Naive thymus-derived CD4-positive, alpha-beta T cell (primary cell): ENCODE measurements around the gene AUH. TPM values are rescaled to one million over a fixed set of nuclear protein-coding genes. Genes with fewer than 3 reads are reported as not detected.

Source experiments
- ATAC-seq: fragments of 150-1000 bp; cut with Tn5 transposase; 2 replicates; pipeline ENCODE4 v1.10.0; 2021; ENCODE audit warnings: mild to moderate bottlenecking, moderate library complexity
- CTCF ChIA-PET: fragments of 350-600 bp; sonication (Branson Sonifier 250); formaldehyde crosslinking; loops from one replicate; lab custom pipeline; 2021; ENCODE audit warnings: antibody characterized with exemption; lab: Charles Lee
- POLR2A ChIA-PET: fragments of 350-600 bp; sonication (Branson Sonifier 250); formaldehyde crosslinking; loops from one replicate; lab custom pipeline; 2021; ENCODE audit warnings: antibody characterized with exemption, inconsistent platforms; lab: Charles Lee
- DNase-seq, 9 donors: peaks; one replicate each; pipeline versions ENCODE4 v3.0.0 to v3.0.0-alpha.2; 2020 to 2022; ENCODE audit warnings: mixed read lengths in 1 of 9
- H3K27ac ChIP-seq: one replicate; pipeline ENCODE4 v1.7.0; 2013; ENCODE audit warnings: mild to moderate bottlenecking, low read depth, low read length, moderate library complexity
- H3K27me3 ChIP-seq, 2 donors: one replicate each; pipeline ENCODE4 v1.7.0; 2013; ENCODE audit warnings: low read length in 2 of 2, mild to moderate bottlenecking in 2 of 2, moderate library complexity in 2 of 2; ENCODE audit not compliant: control insufficient read depth in 2 of 2, insufficient read depth in 2 of 2
- H3K36me3 ChIP-seq, 3 experiments: 1 replicate in 2 of 3; 2 replicates in 1 of 3; pipeline ENCODE4 v1.7.0; 2013; ENCODE audit warnings: low read length in 3 of 3, mild to moderate bottlenecking in 3 of 3, moderate library complexity in 1 of 3; ENCODE audit not compliant: insufficient read depth in 3 of 3, control insufficient read depth in 2 of 3
- H3K4me1 ChIP-seq, 2 donors: one replicate each; pipeline ENCODE4 v1.7.0; 2013; ENCODE audit warnings: low read length in 2 of 2, mild to moderate bottlenecking in 2 of 2, moderate library complexity in 1 of 2; ENCODE audit not compliant: control insufficient read depth in 2 of 2, insufficient read depth in 2 of 2
- H3K4me3 ChIP-seq: 2 replicates; pipeline ENCODE4 v1.7.0; 2013; ENCODE audit warnings: mild to moderate bottlenecking, low read length
- H3K9me3 ChIP-seq, 3 experiments: 1 replicate in 2 of 3; 2 replicates in 1 of 3; pipeline ENCODE4 v1.7.0; 2013; ENCODE audit warnings: low read length in 3 of 3; ENCODE audit not compliant: control insufficient read depth in 2 of 3
- H3K27ac Mint-ChIP-seq, 9 donors: one replicate each; pipeline ENCODE4 v1.8.0; 2020 to 2022; ENCODE audit warnings: mixed read lengths in 9 of 9, mild to moderate bottlenecking in 8 of 9, moderate library complexity in 5 of 9, inconsistent platforms in 2 of 9
- H3K27me3 Mint-ChIP-seq, 5 donors: one replicate each; pipeline ENCODE4 v1.8.0; 2021 to 2022; ENCODE audit warnings: mixed read lengths in 5 of 5, mild to moderate bottlenecking in 1 of 5
- H3K36me3 Mint-ChIP-seq, 5 donors: one replicate each; pipeline ENCODE4 v1.8.0; 2020 to 2022; ENCODE audit warnings: mixed read lengths in 5 of 5, mild to moderate bottlenecking in 3 of 5, inconsistent platforms in 1 of 5
- H3K4me1 Mint-ChIP-seq, 7 donors: one replicate each; pipeline ENCODE4 v1.8.0; 2020 to 2022; ENCODE audit warnings: mixed read lengths in 7 of 7, mild to moderate bottlenecking in 3 of 7, inconsistent platforms in 1 of 7
- H3K4me3 Mint-ChIP-seq, 10 donors: one replicate each; pipeline ENCODE4 v1.8.0; 2020 to 2022; ENCODE audit warnings: mild to moderate bottlenecking in 10 of 10, mixed read lengths in 10 of 10, moderate library complexity in 6 of 10, inconsistent platforms in 2 of 10
- H3K9me3 Mint-ChIP-seq, 11 donors: one replicate each; pipeline ENCODE4 v1.8.0; 2020 to 2022; ENCODE audit warnings: mixed read lengths in 11 of 11, mild to moderate bottlenecking in 4 of 11, inconsistent platforms in 1 of 11, moderate library complexity in 1 of 11
- intact Hi-C, 2 donors: fragments of 100-400 bp; cut with micrococcal nuclease; formaldehyde crosslinking; loops; one replicate each; pipeline ENCODE4 v1.15.1; 2023
- polyA plus RNA-seq, 2 donors: library from polyadenylated mRNA; unstranded; fragments of 300-500 nt; fragmentation: Illumina TruSeq; gene quantifications; one replicate each; pipeline ENCODE4 v1.2.3, GENCODE V29; 2021
- total RNA-seq, 6 experiments: library from RNA in 5 of 6; stranded (reverse) in 5 of 6; gene quantifications; 1 replicate in 5 of 6; 2 replicates in 1 of 6; pipeline ENCODE4 v1.2.3 and lab custom pipeline; 2021 to 2026

Gene AUH
- total and polyA plus RNA-seq, 7 experiments from 2014 or later: 11.6 to 30.1 (median 17.8) TPM

DNA sequence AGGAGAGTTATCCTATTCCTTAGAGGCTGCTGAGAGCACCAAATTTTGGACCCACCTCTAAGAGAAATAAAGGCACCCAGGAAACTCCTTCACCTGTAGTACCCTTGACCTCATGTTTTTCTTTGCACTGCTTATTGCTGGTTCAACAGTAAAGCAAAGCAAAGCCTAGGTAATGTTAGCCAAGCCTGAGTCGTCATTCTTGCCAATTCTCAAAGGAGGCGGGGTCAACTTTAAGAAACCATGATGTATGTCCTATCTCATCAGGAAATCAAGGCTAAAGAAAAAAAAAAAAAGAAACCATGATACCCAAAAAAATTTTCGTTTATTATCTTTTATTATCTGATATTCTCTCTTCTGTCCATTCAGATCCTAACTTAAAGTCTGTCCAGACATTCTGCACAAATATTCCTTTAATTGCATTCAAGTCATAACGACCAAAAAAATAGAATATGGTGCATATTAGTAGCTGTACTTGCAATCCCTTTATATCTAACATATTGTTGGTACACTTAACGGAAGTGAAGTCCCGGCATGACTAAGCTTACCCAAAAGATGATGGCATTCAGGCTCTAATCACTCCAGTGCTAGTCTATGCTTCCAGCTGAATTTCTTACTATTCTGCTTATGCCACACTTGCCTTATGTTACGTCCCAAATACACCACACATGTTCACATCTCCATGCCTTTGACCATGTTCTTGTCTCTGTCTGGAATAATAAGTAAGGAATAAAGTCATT lies 1.8 kb downstream of the AUH start:
- H3K4me1 Mint-ChIP-seq: peaks cover 38 to 68% (median 62%) of the 10 kb centered on the region in 7 donors
- Histone ChIP-seq H3K4me3 (peak overlapping the region; percentile 82), H3K9me3 (no peaks in the 10 kb centered on the region), H3K36me3 (peaks cover 0 to 17% (median 0%) of the 10 kb centered on the region in 3 experiments), H3K27ac (no peak overlapping the region), H3K4me1 (peaks cover 9 to 18% of the 10 kb centered on the region in 2 donors), H3K27me3 (no peaks in the 10 kb centered on the region)
- ATAC-seq: no peak
- intact Hi-C loops: loop anchor here (1.0 to 10.0 kb wide), 7 partner anchors 10 to 1895 kb away; no protein-coding TSS in a partner anchor
- H3K27ac Mint-ChIP-seq: peak overlapping the region in 7 of 9 donors; percentile 27 to 98 (median 96)
- H3K9me3 Mint-ChIP-seq: peaks cover 0 to 3% (median 0%) of the 10 kb centered on the region in 11 donors
- ChIA-PET CTCF (no interaction called here), POLR2A (interaction anchor here (0.7 to 1.3 kb wide), 2 partner anchors 67 to 135 kb away, joined by 3 read pairs; no protein-coding TSS in a partner anchor)
- H3K4me3 Mint-ChIP-seq: peak overlapping the region; percentile 89 to 99 (median 98)
- DNase-seq: no peak
- H3K36me3 Mint-ChIP-seq: peaks cover 0 to 26% (median 17%) of the 10 kb centered on the region in 5 donors
- no peaks in the 10 kb centered on the region for H3K27me3 Mint-ChIP-seq

DNA sequence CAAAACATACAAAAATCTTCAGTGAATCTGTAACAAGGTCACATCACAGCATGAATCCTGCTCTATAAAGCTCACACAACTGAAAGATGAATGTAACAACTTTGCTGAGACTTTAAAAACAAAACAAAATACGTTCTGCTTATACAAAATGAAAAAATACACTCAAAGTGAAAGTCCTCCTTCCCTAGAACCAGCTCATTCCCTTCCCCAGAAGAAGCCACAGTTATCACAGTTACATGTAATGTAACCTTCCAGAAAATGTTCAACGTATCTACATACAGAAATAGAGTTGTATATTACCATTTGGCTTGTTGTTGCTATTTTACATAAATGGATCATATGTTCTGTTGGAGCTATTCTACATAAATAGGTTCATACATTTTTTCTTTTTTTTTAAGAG lies 2.6 kb downstream of the AUH start:
- Mint-ChIP-seq H3K4me1 (peaks cover 38 to 69% (median 65%) of the 10 kb centered on the region in 7 donors), H3K4me3 (peak overlapping the region in 8 of 10 donors; percentile 1 to 99 (median 48)), H3K27me3 (no peaks in the 10 kb centered on the region), H3K9me3 (peaks cover 0 to 3% (median 0%) of the 10 kb centered on the region in 11 donors), H3K27ac (peak overlapping the region in 4 of 9 donors; percentile 1 to 96 (median 39)), H3K36me3 (peaks cover 0 to 31% (median 21%) of the 10 kb centered on the region in 5 donors)
- Histone ChIP-seq H3K4me1 (peaks cover 9 to 18% of the 10 kb centered on the region in 2 donors), H3K27me3 (no peaks in the 10 kb centered on the region), H3K27ac (no peak overlapping the region), H3K9me3 (no peaks in the 10 kb centered on the region), H3K4me3 (no peak overlapping the region), H3K36me3 (peaks cover 0 to 20% (median 0%) of the 10 kb centered on the region in 3 experiments)
- ChIA-PET POLR2A (interaction anchor here (0.7 to 1.3 kb wide), 2 partner anchors 68 to 134 kb away, joined by 3 read pairs; no protein-coding TSS in a partner anchor), CTCF (no interaction called here)
- intact Hi-C loops: loop anchor here in 1 of 2 donors (1.0 kb wide), 1 partner anchor 9 kb away; no protein-coding TSS in a partner anchor
- no peak for DNase-seq
- no peak for ATAC-seq

DNA sequence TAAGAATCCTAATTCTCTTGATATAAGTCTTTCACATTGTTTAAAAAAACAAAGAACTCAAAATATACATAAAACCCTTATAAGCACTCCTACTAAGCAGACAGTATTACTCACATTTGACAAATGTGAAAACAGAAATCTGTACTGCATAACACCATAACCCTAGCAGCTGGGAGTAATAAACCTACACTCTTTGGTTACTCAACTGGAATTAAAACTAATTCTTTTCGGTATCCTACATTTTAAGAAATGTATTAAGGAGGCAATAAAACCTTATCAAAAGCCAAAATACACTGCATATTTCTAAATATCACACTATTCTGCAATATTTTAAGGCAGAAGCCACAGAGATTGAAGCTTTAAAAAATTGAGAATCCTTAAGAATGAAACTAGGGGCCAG lies 6.8 kb downstream of the AUH start:
- H3K27ac Mint-ChIP-seq: no peak overlapping the region
- CTCF ChIA-PET: interaction anchor here (0.6 kb wide), 1 partner anchor 8 kb away, joined by 4 read pairs; no protein-coding TSS in a partner anchor
- Histone ChIP-seq H3K9me3 (no peaks in the 10 kb centered on the region), H3K4me1 (peaks cover 0 to 9% of the 10 kb centered on the region in 2 donors), H3K27ac (no peak overlapping the region), H3K36me3 (peaks cover 0 to 27% (median 0%) of the 10 kb centered on the region in 3 experiments), H3K27me3 (no peaks in the 10 kb centered on the region), H3K4me3 (no peak overlapping the region)
- H3K4me1 Mint-ChIP-seq: peaks cover 21 to 56% (median 39%) of the 10 kb centered on the region in 7 donors
- no peaks in the 10 kb centered on the region for H3K9me3 Mint-ChIP-seq
- ATAC-seq (no peak), DNase-seq (no peak)
- no peak overlapping the region for H3K4me3 Mint-ChIP-seq
- intact Hi-C loops: no loop called here
- POLR2A ChIA-PET: interaction anchor here (0.7 kb wide), 1 partner anchor 22 kb away, joined by 3 read pairs; no protein-coding TSS in a partner anchor
- no peaks in the 10 kb centered on the region for H3K27me3 Mint-ChIP-seq
- peaks cover 0 to 37% (median 18%) of the 10 kb centered on the region in 5 donors for H3K36me3 Mint-ChIP-seq

DNA sequence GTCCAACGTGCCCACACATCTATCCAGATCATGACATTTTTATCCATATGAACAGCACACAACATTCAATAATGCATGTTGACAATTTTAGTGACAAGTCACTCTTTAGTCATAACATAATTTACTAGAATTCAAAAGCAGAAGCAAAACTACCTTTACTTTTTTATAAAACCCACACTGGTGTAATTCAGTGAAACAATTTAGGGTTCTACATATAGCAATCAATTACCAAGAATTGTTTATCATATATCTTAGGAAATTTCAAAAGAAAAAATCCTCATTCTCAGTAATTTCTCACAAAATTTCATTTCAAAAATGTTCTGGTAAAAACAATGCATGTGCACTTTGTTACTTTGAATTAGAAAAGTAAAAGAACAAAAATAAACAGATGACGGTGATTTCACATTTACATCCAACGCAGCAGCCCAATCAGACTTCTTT lies 12.6 kb downstream of the AUH start:
- H3K27ac Mint-ChIP-seq: peak overlapping the region in 1 of 9 donors; percentile 79
- Histone ChIP-seq H3K27ac (no peak overlapping the region), H3K9me3 (no peaks in the 10 kb centered on the region), H3K27me3 (no peaks in the 10 kb centered on the region), H3K4me1 (no peaks in the 10 kb centered on the region), H3K4me3 (no peak overlapping the region), H3K36me3 (peaks cover 0 to 11% (median 0%) of the 10 kb centered on the region in 3 experiments)
- peak overlapping the region in 1 of 10 donors; percentile 53 for H3K4me3 Mint-ChIP-seq
- peaks cover 0 to 39% (median 19%) of the 10 kb centered on the region in 5 donors for H3K36me3 Mint-ChIP-seq
- DNase-seq: no peak
- ATAC-seq: no peak
- intact Hi-C loops: loop anchor here in 1 of 2 donors (5.0 kb wide), 1 partner anchor 187 kb away; no protein-coding TSS in a partner anchor
- CTCF ChIA-PET: no interaction called here
- POLR2A ChIA-PET: no interaction called here
- H3K4me1 Mint-ChIP-seq: peaks cover 8 to 33% (median 13%) of the 10 kb centered on the region in 7 donors
- no peaks in the 10 kb centered on the region for H3K27me3 Mint-ChIP-seq
- H3K9me3 Mint-ChIP-seq: no peaks in the 10 kb centered on the region

DNA sequence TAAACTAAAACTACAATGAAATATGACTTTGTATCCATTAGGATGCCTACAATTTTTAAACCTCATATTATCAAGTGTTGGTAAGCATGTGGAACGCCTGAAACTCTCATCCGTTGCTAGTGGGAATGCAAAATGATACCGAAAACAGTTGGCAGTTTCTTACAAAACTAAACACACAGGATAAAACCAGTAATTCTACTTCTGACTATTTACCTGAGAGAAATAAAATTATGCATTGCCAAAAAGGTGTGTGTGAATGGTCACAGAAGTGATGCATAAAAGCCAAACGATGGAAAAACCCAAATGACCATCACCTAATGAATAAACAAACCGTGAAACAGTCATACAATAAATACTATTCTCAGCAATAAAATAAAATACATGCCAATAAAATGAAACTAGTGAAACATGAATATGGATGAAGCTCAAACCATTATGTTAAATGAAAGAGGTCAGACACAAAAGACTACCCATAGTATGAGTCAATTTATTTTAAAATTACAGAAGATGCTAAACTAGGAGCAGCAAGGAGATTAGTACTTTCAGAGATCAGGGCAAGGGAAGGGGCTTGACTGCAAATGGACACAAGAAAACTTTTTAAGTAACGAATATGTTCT lies 13.4 kb downstream of the AUH start:
- Histone ChIP-seq H3K4me3 (no peak overlapping the region), H3K36me3 (peaks cover 0 to 11% (median 0%) of the 10 kb centered on the region in 3 experiments), H3K9me3 (no peaks in the 10 kb centered on the region), H3K27ac (no peak overlapping the region), H3K27me3 (no peaks in the 10 kb centered on the region), H3K4me1 (no peaks in the 10 kb centered on the region)
- DNase-seq (no peak), ATAC-seq (no peak)
- Mint-ChIP-seq H3K27ac (peak overlapping the region in 1 of 9 donors; percentile 64), H3K4me1 (peaks cover 8 to 37% (median 13%) of the 10 kb centered on the region in 7 donors), H3K27me3 (no peaks in the 10 kb centered on the region), H3K4me3 (peak overlapping the region in 1 of 10 donors; percentile 28), H3K9me3 (no peaks in the 10 kb centered on the region), H3K36me3 (peaks cover under 1 to 44% (median 24%) of the 10 kb centered on the region in 5 donors)
- ChIA-PET POLR2A (no interaction called here), CTCF (no interaction called here)
- intact Hi-C loops: loop anchor here in 1 of 2 donors (5.0 kb wide), 1 partner anchor 186 kb away; no protein-coding TSS in a partner anchor

DNA sequence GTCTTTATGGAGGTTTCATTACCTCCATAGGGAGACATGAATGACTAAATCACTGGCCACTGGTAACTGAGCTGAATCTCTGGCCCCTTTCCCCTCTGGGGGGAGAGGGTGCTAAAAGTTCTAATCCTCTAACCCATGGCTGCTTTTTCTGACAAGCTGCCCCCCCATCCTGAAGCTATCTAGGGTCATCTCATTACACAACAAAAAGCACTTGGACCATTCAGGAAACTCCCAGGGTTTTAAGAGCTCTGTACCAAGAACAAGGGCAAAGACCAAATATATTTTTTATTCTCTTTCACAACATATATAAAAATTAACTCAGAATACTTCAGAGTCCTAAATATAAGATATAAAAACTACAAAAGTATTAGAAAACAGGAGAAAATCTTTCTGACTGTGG lies 14.3 kb downstream of the AUH start:
- ATAC-seq (no peak), DNase-seq (no peak)

More for the DNA sequence above, 14.3 kb downstream of the AUH start:
- Mint-ChIP-seq H3K9me3 (peaks cover 0 to 5% (median 0%) of the 10 kb centered on the region in 11 donors), H3K27ac (peak overlapping the region in 1 of 9 donors; percentile 21), H3K36me3 (peaks cover 8 to 49% (median 32%) of the 10 kb centered on the region in 5 donors), H3K4me3 (no peak overlapping the region), H3K27me3 (no peaks in the 10 kb centered on the region), H3K4me1 (peaks cover 14 to 43% (median 19%) of the 10 kb centered on the region in 7 donors)
- H3K27ac ChIP-seq: no peak overlapping the region
- intact Hi-C loops: loop anchor here in 1 of 2 donors (5.0 kb wide), 1 partner anchor 185 kb away; no protein-coding TSS in a partner anchor
- H3K4me1 ChIP-seq: no peaks in the 10 kb centered on the region
- ChIA-PET POLR2A (interaction anchor here (0.8 to 1.4 kb wide), 2 partner anchors 9 to 14 kb away, joined by 3 read pairs; no protein-coding TSS in a partner anchor), CTCF (no interaction called here)
- no peak overlapping the region for H3K4me3 ChIP-seq
- H3K9me3 ChIP-seq: no peaks in the 10 kb centered on the region
- H3K36me3 ChIP-seq: peaks cover 0 to 17% (median under 1%) of the 10 kb centered on the region in 3 experiments
- H3K27me3 ChIP-seq: no peaks in the 10 kb centered on the region
